Measurements from ENCODE around the gene HEATR3. TPM values are rescaled to one million over a fixed set of nuclear protein-coding genes. Genes with fewer than 3 reads are reported as not detected.

Gene HEATR3
- total and polyA plus RNA-seq, 2 of the 13 experiments (the other 11 are each of a cell fraction or from before 2014, with no cell fraction given): 22.4 to 52.4 TPM

DNA sequence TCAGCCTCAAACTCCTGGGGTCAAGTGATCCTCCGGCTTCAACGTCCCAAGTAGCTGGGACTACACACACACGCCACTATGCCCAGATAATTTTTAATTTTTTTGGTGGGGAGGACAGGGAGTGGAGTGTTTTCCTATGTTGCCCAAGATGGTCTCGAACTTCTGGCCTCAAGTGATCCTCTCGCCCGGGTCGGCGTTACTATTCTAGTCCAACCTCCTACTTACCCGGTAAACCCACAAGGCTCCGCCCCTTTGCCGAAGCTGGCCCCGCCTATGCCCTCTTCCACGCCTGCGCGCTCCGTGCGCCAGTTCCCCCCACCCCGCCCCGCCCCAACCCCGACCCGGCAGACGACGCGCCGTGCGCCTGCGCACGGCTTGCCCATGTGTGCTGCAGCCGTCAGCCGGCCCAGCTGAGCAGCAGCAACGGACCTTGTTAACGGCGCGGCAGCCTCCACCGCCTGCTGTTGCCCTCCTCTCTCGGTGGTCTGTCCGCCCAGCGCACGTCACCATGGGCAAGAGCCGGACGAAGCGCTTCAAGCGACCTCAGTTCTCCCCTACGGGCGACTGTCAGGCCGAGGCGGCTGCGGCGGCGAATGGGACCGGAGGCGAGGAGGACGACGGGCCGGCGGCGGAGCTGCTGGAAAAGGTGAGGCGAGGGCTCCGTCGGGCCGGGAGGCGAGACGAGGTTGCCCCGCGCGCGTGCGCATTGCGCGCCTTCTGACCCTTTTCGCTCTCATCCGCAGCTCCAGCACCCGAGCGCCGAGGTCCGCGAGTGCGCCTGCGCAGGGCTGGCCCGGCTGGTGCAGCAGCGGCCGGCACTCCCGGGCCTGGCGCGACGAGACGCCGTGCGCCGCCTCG, at the start of gene HEATR3 (continued):
- TF ChIP-seq SP1 (IDR thresholded peaks at IDR 0.05) (no peak), SP1 (CRISPR knock-in tag; IDR thresholded peaks at IDR 0.05) (peak; percentile 12; the same call in 1 of the 2 replicates), ZFY (CRISPR knock-in tag; IDR thresholded peaks at IDR 0.05) (peak; percentile 87), ZNF556 (CRISPR knock-in tag; IDR thresholded peaks at IDR 0.05; ENCODE audit: borderline replicate concordance) (no peak; the same call in 1 of the 2 replicates), FOXM1 (CRISPR knock-in tag; IDR thresholded peaks at IDR 0.05) (no peak), ZNF3 (CRISPR knock-in tag; IDR thresholded peaks at IDR 0.05) (no peak), ATAD3A (CRISPR knock-in tag; IDR thresholded peaks at IDR 0.05) (peak; percentile 92; the same call in 1 of the 2 replicates), MTF2 (CRISPR knock-in tag; IDR thresholded peaks at IDR 0.05; ENCODE audit: borderline replicate concordance) (peak; percentile 91; the same call in 1 of the 2 replicates), ZC3H13 (CRISPR knock-in tag; IDR thresholded peaks at IDR 0.05) (peak; percentile 67; the same call in 1 of the 2 replicates), BCLAF1 (IDR thresholded peaks at IDR 0.05) (no peak), NFATC3 (CRISPR knock-in tag; IDR thresholded peaks at IDR 0.05) (no peak), ZSCAN31 (CRISPR knock-in tag; IDR thresholded peaks at IDR 0.05; ENCODE audit: low read depth) (peak; percentile 65; the same call in 1 of the 2 replicates), ZNF572 (CRISPR knock-in tag; IDR thresholded peaks at IDR 0.05) (no peak), NFIC (IDR thresholded peaks at IDR 0.05; ENCODE audit: low read length) (no peak), ZNF260 (CRISPR knock-in tag; IDR thresholded peaks at IDR 0.05; ENCODE audit: borderline replicate concordance, low read depth) (no peak), MBNL3 (CRISPR knock-in tag; conservative IDR thresholded peaks at IDR 0.05) (no peak), AHR (CRISPR knock-in tag; IDR thresholded peaks at IDR 0.05) (peak; percentile 95), CENPT (CRISPR knock-in tag; IDR thresholded peaks at IDR 0.05; ENCODE audit: low read depth) (peak; percentile 62), ZNF720 (CRISPR knock-in tag; IDR thresholded peaks at IDR 0.05) (0 out of 2 replicates have a peak, but pooled peaks have one; percentile 54), SIX4 (CRISPR knock-in tag; IDR thresholded peaks at IDR 0.05) (no peak), MAFF (IDR thresholded peaks at IDR 0.05; ENCODE audit: low read depth, low read length) (no peak), RARG (CRISPR knock-in tag; IDR thresholded peaks at IDR 0.05; ENCODE audit: low read depth) (no peak)
- TF ChIP-seq, protein P1, sequence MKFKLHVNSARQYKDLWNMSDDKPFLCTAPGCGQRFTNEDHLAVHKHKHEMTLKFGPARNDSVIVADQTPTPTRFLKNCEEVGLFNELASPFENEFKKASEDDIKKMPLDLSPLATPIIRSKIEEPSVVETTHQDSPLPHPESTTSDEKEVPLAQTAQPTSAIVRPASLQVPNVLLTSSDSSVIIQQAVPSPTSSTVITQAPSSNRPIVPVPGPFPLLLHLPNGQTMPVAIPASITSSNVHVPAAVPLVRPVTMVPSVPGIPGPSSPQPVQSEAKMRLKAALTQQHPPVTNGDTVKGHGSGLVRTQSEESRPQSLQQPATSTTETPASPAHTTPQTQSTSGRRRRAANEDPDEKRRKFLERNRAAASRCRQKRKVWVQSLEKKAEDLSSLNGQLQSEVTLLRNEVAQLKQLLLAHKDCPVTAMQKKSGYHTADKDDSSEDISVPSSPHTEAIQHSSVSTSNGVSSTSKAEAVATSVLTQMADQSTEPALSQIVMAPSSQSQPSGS (CRISPR knock-in tag; IDR thresholded peaks at IDR 0.05): peak; percentile 62; the same call in 1 of the 2 replicates
- TF ChIP-seq, protein P2, sequence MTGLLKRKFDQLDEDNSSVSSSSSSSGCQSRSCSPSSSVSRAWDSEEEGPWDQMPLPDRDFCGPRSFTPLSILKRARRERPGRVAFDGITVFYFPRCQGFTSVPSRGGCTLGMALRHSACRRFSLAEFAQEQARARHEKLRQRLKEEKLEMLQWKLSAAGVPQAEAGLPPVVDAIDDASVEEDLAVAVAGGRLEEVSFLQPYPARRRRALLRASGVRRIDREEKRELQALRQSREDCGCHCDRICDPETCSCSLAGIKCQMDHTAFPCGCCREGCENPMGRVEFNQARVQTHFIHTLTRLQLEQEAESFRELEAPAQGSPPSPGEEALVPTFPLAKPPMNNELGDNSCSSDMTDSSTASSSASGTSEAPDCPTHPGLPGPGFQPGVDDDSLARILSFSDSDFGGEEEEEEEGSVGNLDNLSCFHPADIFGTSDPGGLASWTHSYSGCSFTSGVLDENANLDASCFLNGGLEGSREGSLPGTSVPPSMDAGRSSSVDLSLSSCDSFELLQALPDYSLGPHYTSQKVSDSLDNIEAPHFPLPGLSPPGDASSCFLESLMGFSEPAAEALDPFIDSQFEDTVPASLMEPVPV (CRISPR knock-in tag; IDR thresholded peaks at IDR 0.05): peak; percentile 34; the same call in 1 of the 2 replicates

Data from HepG2 (cell line).